VCaP (cell line): ENCODE measurements around the gene AUTS2.

Experiments
- H3K27ac ChIP-seq: fragments of 450-650 bp; 2 replicates; pipeline ENCODE4 v1.5.1; 2017
- TF ChIP-seq, protein P1 (sequence below): fragments of 450-650 bp; conservative IDR thresholded peaks from 2 replicates; pipeline ENCODE4 v1.5.1; 2017; ENCODE audit warnings: mild to moderate bottlenecking, moderate library complexity

Gene AUTS2

DNA sequence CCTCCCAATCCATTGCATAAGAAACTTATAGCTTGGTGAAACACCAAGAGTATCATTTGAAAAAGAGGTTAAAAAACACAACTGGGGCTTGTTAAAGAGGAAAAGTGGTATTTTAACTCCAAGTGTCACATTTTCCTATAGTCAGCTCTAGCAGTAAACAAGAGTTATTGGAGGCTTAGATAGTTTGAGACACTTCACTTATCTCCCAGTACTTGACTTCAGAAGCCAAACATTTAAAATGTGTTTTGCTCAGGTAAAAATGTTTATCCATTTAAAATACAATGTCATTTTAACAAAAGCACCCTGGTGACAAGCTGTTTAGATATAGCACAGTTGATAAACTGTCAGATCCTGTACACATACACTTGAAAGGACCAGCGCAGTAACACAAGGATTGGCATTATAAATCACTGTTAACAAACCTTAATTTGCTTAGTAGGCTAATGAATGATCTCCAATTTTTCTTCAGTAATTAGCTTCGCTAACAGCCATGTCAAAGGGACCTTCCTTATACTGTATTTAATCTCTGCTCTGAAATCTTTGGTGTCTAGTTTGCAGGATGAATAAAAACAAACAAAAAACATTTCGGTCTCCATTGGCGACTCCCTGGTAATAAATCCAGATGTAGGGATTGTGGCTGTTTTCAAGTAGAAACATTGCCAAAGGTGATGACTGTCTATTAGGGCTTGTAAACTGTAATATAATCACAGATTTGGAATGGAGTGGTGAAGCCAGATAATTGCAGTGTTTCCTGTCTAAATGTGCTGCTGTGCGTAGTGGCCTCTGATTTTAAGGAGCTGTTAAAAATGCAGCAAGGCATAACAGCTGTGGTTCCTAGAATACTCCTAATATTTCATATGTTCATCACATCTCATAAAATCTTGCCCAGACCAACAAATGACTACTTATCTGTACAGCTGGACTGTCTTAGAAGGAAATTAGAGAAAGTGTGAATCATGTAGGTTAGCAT, 545.1 kb downstream of the AUTS2 start:
- no peak overlapping the region for H3K27ac ChIP-seq
- TF ChIP-seq, protein P1, sequence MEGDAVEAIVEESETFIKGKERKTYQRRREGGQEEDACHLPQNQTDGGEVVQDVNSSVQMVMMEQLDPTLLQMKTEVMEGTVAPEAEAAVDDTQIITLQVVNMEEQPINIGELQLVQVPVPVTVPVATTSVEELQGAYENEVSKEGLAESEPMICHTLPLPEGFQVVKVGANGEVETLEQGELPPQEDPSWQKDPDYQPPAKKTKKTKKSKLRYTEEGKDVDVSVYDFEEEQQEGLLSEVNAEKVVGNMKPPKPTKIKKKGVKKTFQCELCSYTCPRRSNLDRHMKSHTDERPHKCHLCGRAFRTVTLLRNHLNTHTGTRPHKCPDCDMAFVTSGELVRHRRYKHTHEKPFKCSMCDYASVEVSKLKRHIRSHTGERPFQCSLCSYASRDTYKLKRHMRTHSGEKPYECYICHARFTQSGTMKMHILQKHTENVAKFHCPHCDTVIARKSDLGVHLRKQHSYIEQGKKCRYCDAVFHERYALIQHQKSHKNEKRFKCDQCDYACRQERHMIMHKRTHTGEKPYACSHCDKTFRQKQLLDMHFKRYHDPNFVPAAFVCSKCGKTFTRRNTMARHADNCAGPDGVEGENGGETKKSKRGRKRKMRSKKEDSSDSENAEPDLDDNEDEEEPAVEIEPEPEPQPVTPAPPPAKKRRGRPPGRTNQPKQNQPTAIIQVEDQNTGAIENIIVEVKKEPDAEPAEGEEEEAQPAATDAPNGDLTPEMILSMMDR = no peak

DNA sequence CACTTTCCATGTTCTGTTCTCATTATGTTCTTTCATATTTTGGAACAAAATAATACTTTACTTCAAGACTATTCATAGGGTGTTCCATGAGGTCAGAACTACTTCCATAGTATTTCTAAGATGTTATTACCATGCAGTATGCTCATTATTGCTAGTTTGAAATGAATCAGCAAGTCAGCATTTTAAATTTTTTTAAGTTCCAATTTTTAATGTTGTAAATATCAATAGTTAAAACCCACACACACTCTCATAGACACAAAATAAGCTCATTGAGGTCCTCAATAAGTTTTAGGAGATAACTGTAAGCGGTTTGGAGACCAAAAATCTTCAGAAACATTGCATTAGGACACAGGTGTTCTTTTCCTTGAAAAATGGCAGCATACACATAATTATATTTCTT, 550.7 kb downstream of the AUTS2 start:
- H3K27ac ChIP-seq = no peak overlapping the region
- TF ChIP-seq, protein P1 = no peak

DNA sequence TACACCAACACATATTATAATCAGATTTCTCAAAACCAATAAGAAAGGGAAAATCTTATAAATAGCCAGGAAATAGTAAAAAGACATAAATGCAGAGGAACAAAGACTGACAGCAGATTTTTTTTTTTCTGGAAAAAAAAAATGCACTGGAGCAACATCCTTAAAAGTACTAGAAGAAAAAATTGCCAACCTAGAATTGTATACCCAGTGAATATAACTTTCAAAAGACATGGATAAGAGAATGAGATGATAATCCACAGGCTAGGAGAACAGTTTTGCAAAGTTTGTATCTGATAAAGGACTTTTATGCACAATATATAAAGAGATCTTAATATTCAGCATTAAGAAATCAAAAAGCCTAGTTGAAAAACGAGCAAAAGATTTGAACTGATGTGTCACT, 554.0 kb downstream of the AUTS2 start:
- TF ChIP-seq, protein P1 = no peak

DNA sequence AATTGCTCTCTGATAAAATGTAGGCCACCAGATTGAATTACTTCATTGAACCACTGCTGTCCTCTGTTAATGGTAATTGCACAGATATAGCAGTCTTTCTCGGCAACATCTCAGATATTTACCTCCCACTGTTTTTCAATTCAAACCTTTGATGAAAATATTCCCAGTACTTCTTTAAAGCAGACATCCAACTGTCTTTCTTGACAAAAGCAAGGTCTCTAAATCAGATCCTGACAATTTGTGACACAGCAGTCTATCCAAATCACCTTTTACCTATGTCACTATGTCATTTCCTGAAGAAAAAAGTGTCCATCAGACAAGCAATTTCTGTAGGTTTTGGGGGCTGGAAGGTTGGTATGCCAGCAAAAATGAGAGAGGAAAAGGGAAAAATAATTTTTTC, 555.7 kb downstream of the AUTS2 start:
- no peak overlapping the region for H3K27ac ChIP-seq
- TF ChIP-seq, protein P1 = no peak

More for the DNA sequence above, 554.0 kb downstream of the AUTS2 start:
- no peak overlapping the region for H3K27ac ChIP-seq

DNA sequence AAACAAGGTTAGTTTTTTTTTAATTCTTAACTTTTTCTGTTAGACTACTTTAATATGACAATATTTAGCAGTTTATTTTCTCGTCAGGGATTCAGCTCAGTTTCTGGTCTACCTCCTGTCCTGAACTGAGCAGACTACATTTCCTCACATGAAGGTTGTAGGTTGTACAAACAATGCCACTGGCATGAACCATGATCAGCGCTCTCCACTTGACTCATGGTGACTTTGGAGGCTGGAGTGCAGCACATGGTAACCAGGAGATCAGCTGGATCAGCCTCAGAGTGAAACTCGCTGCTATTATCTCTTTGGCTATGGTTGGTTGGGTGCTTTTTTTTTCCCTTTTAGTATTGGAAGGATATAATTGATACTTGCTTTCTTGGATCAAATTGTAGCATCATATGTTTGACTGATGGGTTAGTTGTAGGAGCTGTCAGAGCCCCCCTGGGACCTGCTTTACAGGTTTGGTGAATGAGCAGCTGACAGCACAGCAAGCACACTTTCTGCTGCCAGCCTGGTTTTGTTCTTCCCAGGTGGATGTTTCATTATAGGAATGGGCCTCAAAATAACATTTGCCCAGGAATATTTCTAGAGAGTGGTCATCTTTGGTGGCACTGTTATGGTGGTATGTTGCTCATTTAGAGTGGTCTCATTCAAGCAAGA, 556.4 kb downstream of the AUTS2 start:
- H3K27ac ChIP-seq = no peak overlapping the region
- TF ChIP-seq, protein P1 = no peak

DNA sequence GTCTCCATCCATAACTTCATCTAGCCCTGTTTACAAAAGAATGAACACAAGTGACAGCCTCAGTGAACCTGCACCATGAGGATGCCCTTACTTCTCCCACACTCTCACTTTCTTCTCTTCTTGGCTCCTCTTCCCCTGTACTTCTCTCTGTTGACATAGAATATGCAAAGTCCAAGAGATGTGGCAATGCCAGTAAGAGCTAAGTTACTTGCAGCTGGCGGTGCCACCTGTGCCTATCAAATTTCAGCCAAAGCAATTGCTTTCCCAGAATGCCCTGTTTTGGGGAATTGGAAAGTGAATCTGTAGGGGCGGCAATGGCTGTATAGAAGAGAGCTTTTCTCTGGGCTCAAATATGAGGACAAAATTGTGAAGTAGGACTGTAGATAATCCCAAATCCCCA, 557.8 kb downstream of the AUTS2 start:
- no peak overlapping the region for H3K27ac ChIP-seq
- TF ChIP-seq, protein P1 = no peak

DNA sequence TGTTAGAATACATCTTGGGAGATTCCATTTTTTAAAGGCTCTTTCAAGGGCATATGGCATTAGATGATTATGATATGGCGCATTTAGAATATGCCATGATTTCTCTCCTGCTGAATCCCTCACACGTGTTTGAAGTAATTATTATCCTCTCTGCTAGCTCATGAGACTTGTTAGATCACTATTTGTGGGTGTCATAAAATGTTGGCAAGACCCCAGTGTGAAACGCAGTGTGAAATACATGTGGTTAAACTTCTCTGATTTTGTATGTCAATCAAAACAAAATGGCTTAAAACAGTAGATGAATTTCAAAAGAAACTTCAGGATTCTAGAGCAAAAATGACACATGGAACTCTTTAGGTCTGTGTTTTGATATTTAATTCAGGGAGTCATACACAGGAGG, 560.8 kb downstream of the AUTS2 start:
- TF ChIP-seq, protein P1 = no peak
- H3K27ac ChIP-seq = no peak overlapping the region
